ENCODE results near the gene DCTD.
"Not testable (repeated sequence)": the region's sequence is repeated elsewhere in the genome, so short reads cannot be mapped to it uniquely, and the experiment has no call there.

DCTD gene

DNA sequence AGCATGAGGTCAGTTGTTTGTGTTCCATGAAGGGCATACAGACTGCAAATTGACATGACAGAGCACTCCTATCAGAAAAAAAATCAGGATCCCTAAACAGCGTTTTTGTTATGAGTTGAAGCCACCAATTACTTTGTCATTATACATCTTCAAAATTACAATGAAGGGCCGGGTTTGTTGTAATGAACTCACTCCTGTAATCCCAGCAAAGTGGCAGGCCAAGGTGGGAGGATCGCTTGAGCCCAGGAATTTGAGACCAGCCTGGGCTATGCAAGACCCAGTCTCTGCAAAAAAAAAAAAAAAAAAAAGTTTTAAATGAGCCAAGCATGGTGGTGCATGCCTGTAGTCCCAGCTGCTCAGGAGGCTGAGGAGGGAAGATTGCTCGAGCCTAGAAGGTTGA, 3.5 kb upstream of the DCTD start:
- no peak for DNase-seq (ENCODE audit: low read depth)

DNA sequence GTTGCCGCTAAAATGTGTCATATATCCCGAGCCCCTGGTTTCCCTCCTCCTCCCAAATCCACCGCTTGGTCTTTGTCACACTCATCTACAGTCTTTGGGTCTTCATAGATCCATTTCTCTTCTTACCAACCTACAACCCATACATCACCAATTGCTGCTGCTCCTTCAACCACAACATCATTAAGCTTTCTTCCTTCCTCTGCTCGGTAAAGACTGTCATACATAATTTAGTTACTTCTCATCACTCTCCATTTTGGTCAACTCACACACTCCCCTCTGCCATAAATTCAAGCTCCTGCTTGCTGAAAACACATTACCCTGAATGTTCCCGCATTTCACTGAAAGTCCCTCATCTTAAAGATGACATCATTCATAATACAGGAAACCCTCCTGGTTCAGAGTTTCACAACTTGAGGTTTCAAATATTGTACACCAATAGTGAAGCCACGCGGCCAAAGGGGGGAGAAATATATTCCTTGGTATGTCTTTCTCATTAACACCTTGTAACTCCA, 1.7 kb upstream of the DCTD start:
- no peak for DNase-seq (ENCODE audit: low read depth)

DNA sequence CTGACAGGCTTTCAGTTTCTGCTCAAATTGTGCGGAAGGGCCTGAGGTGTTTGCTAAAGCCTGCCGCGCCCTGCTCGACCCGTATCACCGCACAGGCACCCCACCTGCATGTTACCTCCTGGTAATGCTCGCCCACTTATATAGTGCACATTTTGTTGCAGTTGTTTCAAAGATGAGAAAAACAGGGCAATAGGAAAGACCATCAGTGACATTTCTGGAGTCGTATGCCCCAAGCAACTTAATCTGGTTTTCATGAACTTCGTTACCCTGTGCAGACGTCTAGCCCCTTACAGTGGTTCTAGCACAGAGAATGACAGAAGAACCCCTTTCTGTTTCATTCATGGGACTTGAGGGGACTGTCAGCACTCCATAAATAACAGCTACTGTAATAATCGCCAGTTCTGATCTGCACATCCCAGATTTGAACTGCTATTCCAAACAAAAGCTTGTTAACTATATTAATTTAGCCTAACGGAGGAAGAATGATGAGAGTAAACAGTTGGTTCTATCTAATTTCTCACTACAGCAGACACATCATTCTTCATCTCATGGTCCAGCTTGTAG, 940 bp upstream of the DCTD start:
- no peak for DNase-seq (ENCODE audit: low read depth)

DNA sequence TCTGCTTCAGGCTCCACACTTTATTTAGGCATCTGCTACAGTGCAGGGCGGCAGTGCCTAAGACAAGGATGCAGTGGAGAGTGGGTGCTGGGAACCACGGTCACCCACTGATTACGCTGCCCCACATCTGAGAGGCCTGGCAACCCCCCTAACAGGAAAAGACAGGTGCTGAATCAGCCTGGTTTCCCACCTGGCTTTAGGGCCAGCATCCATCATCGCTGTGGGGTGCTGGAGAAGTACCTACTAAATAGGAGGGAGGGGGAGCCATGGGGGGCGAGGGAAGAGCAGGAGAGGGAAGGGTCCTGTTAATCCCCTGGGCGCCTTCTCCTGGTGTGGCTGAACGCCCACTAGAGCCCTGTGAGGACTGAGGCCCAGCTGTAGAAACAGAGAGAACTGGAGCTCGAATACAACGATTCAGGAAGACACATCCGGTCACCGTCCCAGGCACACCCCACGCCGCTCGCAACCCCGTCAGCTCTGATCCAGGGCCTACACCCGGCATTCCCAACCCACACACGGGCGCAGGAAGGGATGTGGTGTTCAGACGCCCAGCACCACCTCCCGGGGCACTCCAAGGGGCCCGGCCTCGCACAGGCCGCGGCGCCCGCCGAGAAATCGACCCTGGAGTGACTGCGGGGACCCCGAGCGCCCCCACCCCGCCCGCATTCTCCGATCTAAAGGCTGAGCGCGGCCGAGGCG, 554 bp downstream of the DCTD start:
- no peak for DNase-seq (ENCODE audit: low read depth)

DNA sequence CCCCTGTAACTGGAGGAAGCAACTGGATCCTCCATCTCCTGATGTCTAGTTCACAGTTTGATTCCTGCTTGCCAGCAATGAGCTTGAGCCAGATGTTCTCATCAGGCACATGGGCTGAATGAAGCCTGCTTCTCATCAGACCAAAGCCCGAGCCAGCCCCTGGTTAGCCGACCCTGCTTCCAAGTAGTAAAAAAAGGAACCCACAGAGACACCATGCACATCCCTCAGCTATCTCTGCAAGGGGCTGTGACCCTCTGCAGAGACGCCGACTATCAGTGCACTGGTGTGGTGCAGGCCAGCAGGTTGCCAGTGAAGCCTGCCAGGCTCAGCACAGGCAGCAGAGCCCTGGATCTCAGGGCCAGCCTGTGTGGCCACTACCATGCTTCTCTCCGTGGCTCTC, 2.8 kb downstream of the DCTD start:
- no peak for DNase-seq (ENCODE audit: low read depth)

DNA sequence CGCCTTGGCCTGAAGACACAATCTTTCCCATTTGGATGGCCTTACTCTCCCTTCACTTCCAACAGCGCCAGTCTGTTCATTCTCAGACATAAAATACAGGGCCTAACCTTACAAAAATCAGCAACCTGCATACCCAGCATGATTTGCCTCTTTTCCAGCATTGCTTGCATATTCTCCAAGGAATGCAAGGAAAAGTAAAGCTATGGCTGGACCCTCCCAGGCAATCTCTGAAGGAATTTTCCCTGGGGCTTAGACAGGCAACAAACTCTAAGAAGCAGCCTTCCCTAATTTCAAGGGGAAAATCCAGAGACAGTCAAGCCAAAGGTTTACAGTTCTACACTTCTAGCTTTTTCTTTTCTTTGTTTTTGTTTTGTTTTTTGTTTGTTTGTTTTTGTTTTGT, 3.6 kb downstream of the DCTD start:
- DNase-seq (ENCODE audit: low read depth) = no peak

DNA sequence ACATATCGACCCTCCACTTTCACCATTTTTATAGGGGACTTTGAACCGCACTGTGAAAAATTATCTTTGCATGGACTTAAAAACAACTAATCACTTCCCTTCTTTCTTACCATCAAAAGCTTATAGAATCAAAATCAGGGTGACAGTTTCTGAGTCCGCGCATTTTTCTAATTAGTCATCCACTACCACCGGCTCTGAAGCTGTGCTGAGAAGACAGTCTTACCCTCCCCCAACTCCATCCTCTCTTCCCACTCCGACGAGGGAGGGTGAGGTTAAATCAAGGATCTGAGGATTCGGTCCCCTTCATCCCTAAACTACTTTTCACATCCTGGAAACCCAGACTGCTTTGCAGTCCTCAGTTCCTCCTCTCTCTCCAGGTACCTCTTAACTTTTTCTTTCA, 4.2 kb downstream of the DCTD start:
- no peak for DNase-seq (ENCODE audit: low read depth)

DNA sequence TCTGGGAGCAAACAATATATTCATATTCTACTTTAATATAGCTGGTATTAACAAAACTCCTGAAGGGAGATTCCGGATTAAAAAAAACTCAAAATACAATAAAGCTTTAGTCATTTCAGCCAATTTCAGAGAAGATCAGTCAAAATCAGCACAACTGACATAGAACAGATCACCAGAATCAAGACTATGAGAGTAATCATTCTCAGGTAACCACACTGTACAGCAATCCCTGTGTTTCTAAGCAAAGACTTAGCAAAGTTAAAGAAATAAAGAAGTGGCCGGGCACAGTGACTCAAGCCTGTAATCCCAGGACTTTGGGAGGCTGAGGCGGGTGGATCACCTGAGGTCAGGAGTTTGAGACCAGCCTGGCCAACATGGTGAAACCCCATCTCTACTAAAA, 9.1 kb downstream of the DCTD start:
- DNase-seq (ENCODE audit: low read depth) = no peak

DNA sequence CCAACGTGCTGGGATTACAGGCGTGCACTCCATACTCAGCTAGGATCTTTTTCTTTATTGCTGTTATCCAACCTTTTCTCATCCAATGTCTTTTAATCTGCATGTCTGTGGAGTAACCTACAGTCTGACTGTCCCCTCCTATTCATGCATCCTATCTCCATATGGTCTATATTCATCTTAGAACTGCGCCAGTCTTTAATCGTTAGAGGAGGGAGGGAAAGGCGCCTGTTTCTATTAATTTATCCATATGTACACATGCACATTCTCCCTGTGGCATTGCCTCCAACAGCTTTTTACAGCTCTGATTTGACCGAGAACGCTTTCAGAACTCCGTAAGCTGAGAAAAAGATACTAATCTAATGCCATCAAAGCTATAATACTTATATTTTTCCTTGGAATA, 9.8 kb downstream of the DCTD start:
- DNase-seq (ENCODE audit: low read depth) = no peak

DNA sequence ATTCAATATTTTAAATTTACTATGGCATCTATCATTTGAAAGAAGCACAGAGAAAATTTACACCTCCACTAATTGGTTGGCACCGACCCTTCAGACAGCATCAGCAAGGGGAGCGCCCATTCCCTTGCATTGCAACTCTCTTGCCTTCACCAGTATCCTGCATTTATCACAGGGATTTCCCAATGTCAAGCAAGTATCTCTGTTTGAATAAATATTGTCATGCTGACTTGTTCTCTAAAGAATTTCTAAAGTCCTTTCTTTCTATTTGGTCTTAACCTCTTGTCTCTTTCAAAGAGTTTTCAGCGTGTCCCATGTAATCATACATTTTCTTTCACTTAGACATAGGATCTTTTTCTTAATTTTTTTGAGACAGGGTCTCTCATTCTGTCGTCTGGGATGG, 10.4 kb downstream of the DCTD start:
- DNase-seq (ENCODE audit: low read depth) = no peak

DNA sequence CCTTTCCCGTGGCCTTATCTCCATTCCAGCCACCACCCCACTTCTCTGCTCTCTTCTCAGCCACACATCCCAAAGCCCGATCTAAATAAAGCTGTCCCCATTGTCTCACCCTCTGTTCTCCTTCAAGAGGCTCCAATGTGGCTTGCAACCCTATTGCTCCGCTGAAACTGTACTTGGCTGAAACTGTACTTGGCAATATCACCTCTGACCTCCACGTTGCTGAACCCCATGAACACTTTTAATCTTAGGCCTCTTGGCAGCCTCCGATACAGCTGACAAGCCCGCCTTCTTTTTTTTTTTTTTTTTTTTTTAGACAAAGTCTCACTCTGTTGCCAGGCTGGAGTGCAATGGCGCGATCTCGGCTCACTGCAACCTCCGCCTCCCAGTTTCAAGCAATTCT, 12.1 kb downstream of the DCTD start:
- DNase-seq (ENCODE audit: low read depth) = no peak

DNA sequence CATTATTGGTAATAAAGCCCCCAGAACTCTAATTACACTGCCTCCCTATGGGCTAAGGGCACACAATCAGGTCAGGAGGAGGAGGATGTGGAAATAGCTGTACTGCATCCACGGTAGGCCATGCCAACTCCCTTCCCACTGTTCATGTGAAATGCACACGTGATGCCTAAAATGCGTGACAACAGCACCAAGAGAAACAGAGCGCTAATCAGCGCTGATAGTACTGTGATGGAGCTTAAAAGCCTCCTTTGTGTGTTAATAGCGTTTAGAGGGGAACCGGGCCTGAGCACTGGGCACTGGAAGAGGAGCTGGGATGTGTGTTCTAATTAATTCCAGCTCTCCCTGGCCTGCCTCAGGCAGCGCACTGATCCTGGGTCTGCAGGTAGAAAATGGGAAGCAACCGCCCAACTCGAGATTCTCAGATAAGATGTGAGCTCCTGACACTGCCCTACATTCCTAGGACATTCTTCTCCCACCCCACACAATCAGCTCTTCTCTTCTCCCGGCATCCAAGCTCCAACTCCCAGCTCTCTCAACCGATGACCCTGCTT, 12.9 kb downstream of the DCTD start:
- DNase-seq (ENCODE audit: low read depth) = no peak

DNA sequence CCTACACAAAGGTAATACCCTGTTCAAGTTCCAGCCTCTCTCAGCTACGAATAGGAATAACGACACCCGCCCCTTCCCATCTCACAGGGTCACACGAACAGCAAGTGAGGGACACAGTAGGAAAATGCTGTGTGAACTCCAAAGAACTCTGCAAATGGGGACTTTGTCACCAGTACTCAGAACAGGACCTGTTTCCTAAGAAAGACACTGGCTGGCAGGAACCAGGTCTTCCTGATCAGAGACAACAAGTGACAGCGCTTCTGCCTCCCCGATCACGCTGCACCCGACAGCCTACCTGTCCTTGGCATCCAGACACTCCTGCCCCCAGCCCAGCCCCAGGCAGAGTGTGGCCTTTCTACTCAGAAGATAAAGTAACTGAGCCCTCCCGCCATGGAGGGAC, 14.2 kb downstream of the DCTD start:
- DNase-seq (ENCODE audit: low read depth) = no peak

DNA sequence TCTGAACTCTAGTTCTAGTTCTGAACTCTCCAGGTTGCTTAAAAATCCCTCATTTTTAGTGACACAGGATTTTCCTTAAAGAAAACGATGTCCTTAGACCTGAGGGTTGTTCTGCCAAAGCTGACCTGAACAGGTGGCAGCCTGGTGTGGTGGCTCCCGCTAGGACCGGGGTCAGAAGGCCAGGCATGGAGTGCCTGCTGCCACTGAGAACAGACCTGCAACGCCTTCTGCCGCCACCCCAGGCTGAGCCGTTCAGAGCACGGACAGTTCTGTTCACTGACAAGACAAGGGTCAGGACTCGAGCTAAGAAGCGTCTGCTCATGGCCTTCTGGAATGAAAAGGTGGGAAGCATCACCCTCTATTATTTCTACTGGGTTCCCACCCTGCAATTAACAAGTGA, 15.8 kb downstream of the DCTD start:
- DNase-seq (ENCODE audit: low read depth) = no peak

DNA sequence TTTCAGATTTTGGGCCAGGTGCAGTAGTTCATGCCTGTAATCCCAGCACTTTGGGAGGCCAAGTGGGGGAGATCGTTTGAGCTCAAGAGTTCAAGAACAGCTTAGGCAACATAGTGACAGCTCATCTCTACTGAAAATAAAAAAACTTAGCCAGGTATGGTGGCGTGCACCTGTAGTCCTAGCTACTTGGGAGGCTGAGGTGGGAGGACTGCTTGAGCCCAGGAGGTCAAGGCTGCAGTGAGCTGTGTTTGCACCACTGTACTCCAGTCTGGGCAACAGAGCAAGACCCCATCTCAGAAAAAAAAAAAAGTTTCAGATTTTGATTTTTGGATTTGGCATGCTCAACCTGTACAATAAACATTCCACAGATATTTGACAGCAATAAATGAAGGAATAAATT, 17.2 kb downstream of the DCTD start:
- not testable (repeated sequence) for DNase-seq (ENCODE audit: low read depth)

DNA sequence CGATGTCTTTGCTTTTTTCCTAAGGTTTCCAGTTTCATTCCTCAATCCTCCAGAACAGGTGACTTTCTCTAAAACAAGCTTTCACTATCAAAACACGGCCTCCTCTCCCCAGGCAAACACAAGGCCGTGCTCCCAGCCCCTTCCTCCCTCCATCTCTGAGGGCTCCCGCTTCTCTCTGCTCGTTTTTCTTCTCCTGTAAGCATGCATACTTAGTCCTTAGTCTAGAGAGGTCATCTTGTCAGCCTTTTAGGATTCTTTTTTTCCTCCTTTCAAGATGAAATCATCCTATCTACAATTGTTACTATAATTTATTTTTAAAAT, 18.7 kb downstream of the DCTD start:
- no peak for DNase-seq (ENCODE audit: low read depth)

DNA sequence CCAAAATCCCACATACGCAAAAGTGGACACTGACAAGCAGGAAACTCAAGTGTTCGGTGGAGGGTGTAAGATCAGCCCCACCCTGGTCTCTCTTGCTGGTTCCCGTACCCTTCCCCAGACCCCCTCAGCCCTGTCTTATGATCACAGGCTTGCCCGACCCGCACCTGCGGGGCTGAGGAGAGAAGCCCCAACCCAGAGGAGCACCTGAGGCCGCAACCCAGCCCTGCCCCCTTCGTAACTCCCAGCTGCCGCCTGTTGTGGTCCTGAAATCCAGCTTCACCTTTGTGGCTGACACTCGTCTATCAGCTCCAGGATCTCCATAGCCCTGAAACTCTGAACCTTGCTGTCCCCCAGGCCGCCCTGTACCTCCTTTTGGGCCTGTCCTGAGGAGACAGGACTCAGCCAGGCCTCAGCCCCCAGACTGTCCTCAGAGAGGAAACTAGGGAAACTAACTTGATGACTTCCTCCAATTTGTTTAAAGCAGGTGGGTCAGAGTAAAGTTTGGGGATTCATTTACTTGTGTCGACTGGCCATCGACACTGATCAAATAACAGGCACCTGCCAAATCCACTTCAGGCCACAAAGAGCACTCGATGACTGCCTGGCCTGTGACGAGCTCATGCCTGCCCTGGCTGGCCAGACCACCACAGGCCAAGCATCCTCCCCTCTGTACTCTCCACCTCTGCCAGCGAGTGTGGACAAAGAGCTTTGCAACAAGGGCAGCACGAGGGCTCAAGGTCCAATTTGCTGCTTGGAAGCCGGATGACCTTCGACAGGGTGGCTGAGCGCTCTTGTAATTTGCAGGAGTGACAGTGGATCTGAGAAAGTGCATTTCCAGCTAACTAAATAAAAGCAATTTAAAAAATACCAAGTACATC, 19.3 kb downstream of the DCTD start:
- DNase-seq (ENCODE audit: low read depth) = no peak

DNA sequence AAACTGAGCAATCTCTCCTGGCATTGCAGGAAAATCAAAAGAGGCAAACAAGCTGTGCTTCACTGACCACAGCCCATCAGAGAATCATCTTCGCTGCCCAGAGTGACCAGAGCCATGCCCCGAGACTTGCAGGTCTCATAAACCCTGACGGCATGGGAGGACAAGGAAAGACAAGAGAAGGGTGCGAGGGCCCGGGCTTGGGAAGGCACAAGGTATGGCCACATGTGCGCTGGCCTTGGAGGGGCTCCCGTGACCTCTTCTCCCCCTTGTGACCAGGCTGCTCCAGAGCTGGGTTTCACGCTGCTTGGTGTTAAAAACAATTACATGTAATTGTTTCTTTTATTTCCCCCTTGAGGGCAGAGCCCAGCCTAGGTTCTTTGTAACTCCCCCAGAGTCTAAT, 20.8 kb downstream of the DCTD start:
- DNase-seq (ENCODE audit: low read depth) = no peak

DNA sequence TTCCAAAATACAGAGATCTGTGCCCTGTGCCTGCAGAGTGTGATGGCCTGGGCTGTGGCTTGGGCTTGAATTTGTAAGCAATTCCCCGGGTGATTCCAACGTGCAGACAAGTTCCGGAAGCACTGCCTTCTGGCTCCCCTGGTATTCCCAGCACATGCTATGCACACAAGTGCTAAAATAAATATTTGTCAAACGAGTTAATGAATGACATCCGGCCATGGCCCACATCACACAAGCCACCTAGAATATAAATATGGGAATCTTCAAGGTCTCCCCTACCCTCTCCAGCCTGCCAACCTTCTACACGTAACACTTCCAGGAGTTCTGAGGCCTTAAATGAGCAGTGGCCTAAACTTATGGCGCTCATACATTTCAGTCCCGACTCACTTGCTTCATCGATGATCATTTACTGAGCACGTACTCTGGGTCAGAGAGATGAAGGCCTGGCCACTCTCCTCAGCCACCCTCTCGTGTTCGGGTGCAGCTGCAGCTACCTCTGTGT, 21.3 kb downstream of the DCTD start:
- DNase-seq (ENCODE audit: low read depth) = no peak

DNA sequence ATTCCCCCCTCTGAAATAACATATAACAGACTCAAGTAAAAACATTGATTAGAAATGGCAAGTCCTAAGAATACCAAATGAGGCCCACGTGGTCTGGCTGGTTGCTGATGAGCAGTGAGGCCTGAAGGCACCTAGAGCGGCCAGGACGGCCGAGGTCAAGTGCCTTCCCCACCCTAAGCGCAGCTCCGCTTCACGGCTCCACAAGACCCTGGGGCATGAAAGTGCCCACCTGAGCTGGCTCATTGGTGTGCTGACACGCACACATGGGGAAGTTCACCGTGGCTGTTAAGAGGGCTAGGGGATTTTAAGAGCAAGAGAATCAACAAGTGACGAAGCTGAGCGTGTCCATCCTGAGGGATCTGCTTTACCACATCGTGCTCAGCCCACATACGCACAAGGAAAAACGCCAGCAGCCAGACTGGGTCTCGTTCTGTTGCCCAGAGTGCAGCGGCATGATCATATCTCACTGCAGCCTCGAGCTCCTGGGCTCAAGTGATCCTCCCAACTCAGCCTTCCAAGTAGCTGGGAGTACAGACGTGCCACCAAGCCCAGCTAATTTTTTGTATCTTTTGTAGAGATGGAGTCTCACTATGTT, 22.4 kb downstream of the DCTD start:
- DNase-seq (ENCODE audit: low read depth) = no peak

DNA sequence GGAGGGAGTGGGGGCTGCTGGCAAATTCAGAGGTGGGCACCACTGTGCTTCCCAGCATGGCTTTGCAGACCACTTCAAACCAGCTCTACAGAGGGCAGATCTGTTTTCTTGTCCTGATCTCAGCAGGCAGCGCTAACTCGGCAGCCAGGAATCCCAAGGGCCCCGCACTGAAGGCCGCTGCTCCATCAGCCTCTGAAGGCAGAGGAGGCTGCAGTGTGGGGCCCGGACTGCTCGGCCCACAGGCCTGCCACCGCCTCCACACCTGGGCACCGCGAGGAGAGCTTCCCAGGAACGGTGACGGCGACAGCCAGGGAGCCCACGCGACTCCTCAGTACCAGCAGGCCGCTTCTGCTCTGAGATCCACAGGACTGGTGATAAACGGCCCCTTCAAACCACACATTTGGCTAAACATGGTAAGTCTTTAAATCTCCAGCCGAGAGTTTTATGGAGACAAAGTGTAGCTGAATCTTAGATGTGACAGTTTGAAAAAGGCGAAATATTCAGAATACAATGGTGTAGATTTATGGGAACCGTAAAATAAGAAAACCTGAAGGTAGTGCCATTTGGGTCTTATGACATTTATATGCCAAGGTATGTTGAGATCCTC, 23.6 kb downstream of the DCTD start:
- DNase-seq (ENCODE audit: low read depth) = no peak

DNA sequence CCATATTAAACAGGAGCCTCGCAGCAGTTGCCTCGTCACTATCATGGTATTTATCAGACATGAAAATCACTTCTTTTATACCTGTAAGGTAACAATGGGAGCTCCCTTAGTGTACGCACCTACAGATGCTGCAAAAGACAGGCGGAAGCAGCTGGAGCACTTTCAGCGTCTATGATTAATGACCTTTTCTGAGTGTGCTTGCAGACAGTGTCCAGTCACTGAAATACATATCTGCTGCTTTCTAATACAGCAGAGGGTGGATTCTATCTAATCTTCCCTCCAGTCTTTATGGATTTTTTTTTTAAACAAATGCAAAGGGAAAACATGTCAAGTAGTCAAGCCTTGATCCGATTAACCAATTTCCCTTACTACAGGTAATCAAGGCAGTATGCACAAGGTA, 24.1 kb downstream of the DCTD start:
- no peak for DNase-seq (ENCODE audit: low read depth)
